Spleen (tissue), 7 donors: ENCODE results near the gene DYRK1A.

Experiments
- CTCF ChIP-seq, 11 experiments: fragments of 200-600 bp in 7 of 11; fragments of 450-650 bp in 4 of 11; sonication (generic) in 4 of 11; IDR thresholded peaks in 8 of 11; conservative IDR thresholded peaks in 3 of 11; 1 replicate in 7 of 11; 2 replicates in 4 of 11; pipeline versions ENCODE4 v1.4.0 to v1.8.0; 2016 to 2021; ENCODE audit warnings: antibody characterized with exemption in 11 of 11, inconsistent platforms in 4 of 11, mild to moderate bottlenecking in 1 of 11
- POLR2A ChIP-seq, 3 donors: fragments of 450-650 bp; IDR thresholded peaks; one replicate each; pipeline ENCODE4 v1.5.1; 2017; ENCODE audit warnings: antibody characterized with exemption in 3 of 3, mild to moderate bottlenecking in 1 of 3
- POLR2AphosphoS5 ChIP-seq, 3 donors: sonication (generic); formaldehyde crosslinking; IDR thresholded peaks; one replicate each; pipeline ENCODE4 v1.5.1; 2017; ENCODE audit warnings: antibody characterized with exemption in 3 of 3
- donor health status: DM: no; HTN: no; CAD: no; lungs with moderate emphysema.
- donor health status: DM: no; HTN: no; CAD: no.
- donor health status: DM: no; HTN: no; CAD: no.

- TF ChIP-seq POLR2A (IDR thresholded peaks at IDR 0.05) (no peak), CTCF (IDR thresholded peaks at IDR 0.05 in 8 of 11, conservative IDR thresholded peaks at IDR 0.05 in 3 of 11) (no peak), POLR2AphosphoS5 (IDR thresholded peaks at IDR 0.05) (no peak)
These were observed 170.2 kb downstream of the DYRK1A start for GRCh38 chr21:37536616-37537278.
